Endothelial cell of umbilical vein (primary cell): ENCODE results near the gene CLIC3. TPM values are rescaled to one million over a fixed set of nuclear protein-coding genes. Genes with fewer than 3 reads are reported as not detected.

ENCODE experiments used
- BruUV-seq: library from RNA; stranded (reverse); fragments of 400-500 nt; replicated peaks from 2 replicates; lab custom pipeline; 2021; lab: Mats Ljungman, UMichigan
- CTCF ChIA-PET: fragments of 300-600, 350-600 bp; sonication (Branson Sonifier 250); formaldehyde crosslinking; loops from one replicate; lab custom pipeline; 2021; ENCODE audit warnings: antibody characterized with exemption, inconsistent platforms; lab: Charles Lee
- POLR2A ChIA-PET: fragments of 300-600, 350-600 bp; sonication (Branson Sonifier 250); formaldehyde crosslinking; loops from one replicate; lab custom pipeline; 2021; ENCODE audit warnings: antibody characterized with exemption, inconsistent platforms; lab: Charles Lee
- DNase-seq: peaks from one replicate; pipeline ENCODE4 v3.0.0-alpha.2; 2011; ENCODE audit warnings: low read depth, low spot score
- FAIRE-seq: peaks from 2 replicates; lab custom pipeline; 2011; peaks lifted over from hg19 to GRCh38; lab: Jason Lieb, UNC
- H2AFZ ChIP-seq: 2 replicates; pipeline ENCODE4 v1.6.0; 2012; ENCODE audit warnings: low read depth, low read length, control low read depth, inconsistent platforms
- H3K27ac ChIP-seq: 2 replicates; pipeline ENCODE4 v1.5.1; 2011; ENCODE audit warnings: low read depth, mild to moderate bottlenecking, control low read depth, low read length, moderate library complexity; ENCODE audit not compliant: insufficient read depth
- H3K27me3 ChIP-seq, 2 experiments: 2 replicates each; pipeline versions ENCODE4 v1.6.0 to v1.6.1; 2011; ENCODE audit warnings: low read length in 2 of 2, mixed read lengths in 1 of 2; ENCODE audit not compliant: control insufficient read depth in 2 of 2, insufficient read depth in 2 of 2
- H3K36me3 ChIP-seq, 2 experiments: 2 replicates in 1 of 2; 3 replicates in 1 of 2; pipeline ENCODE4 v1.5.1; 2011; ENCODE audit warnings: low read length in 2 of 2, mild to moderate bottlenecking in 1 of 2, moderate library complexity in 1 of 2; ENCODE audit not compliant: control insufficient read depth in 2 of 2, insufficient read depth in 2 of 2; ENCODE audit errors: extremely low read depth in 1 of 2
- H3K4me1 ChIP-seq: 3 replicates; pipeline ENCODE4 v1.5.1; 2011; ENCODE audit warnings: mild to moderate bottlenecking, low read length; ENCODE audit not compliant: control insufficient read depth, insufficient read depth; ENCODE audit errors: extremely low read depth
- H3K4me2 ChIP-seq: 2 replicates; pipeline ENCODE4 v1.6.1; 2011; ENCODE audit warnings: low read length, control low read depth, mixed read lengths; ENCODE audit not compliant: insufficient read depth
- H3K4me3 ChIP-seq, 3 experiments: fragments of 200-600 bp in 1 of 3; sonication (generic), shearing (Covaris generic) in 1 of 3; replicated peaks in 1 of 3; 2 replicates each; pipeline ENCODE4 v1.5.1; 2011 to 2016; ENCODE audit warnings: control low read depth in 3 of 3, low read length in 3 of 3, mild to moderate bottlenecking in 2 of 3, inconsistent platforms in 1 of 3, low read depth in 1 of 3, moderate library complexity in 1 of 3; ENCODE audit not compliant: insufficient read depth in 1 of 3
- H3K79me2 ChIP-seq: 2 replicates; pipeline ENCODE4 v1.6.0; 2012; ENCODE audit warnings: low read length, inconsistent platforms; ENCODE audit not compliant: control insufficient read depth, insufficient read depth
- H3K9ac ChIP-seq: replicated peaks from 2 replicates; pipeline ENCODE3; 2011; ENCODE audit warnings: low read length, control low read depth; ENCODE audit not compliant: insufficient read depth; ENCODE audit errors: extremely low read depth
- H3K9me1 ChIP-seq: replicated peaks from 3 replicates; pipeline ENCODE4 v1.6.0; 2011; ENCODE audit warnings: mild to moderate bottlenecking, low read length; ENCODE audit not compliant: control insufficient read depth, insufficient read depth; ENCODE audit errors: extremely low read depth
- H3K9me3 ChIP-seq: replicated peaks from 2 replicates; pipeline ENCODE4 v1.5.1; 2012; ENCODE audit warnings: low read length, inconsistent platforms; ENCODE audit not compliant: control insufficient read depth, insufficient read depth
- H4K20me1 ChIP-seq: replicated peaks from 2 replicates; pipeline ENCODE3; 2011; ENCODE audit warnings: mild to moderate bottlenecking, low read length; ENCODE audit not compliant: control insufficient read depth, insufficient read depth; ENCODE audit errors: extremely low read depth
- EZH2 ChIP-seq: IDR thresholded peaks from 2 replicates; pipeline ENCODE4 v1.6.1; 2012; ENCODE audit warnings: borderline replicate concordance, low read depth, mild to moderate bottlenecking, moderate library complexity, low read length, inconsistent platforms; ENCODE audit not compliant: severe bottlenecking
- GATA2 ChIP-seq: IDR thresholded peaks from 2 replicates; pipeline ENCODE4 v1.7.0; 2011; ENCODE audit warnings: low read depth, mild to moderate bottlenecking, moderate library complexity, mixed read lengths, low read length; ENCODE audit not compliant: insufficient read length, insufficient read depth
- MYC ChIP-seq: IDR thresholded peaks from one replicate; pipeline ENCODE4 v1.6.1; 2011; ENCODE audit warnings: mild to moderate bottlenecking, low read depth, low read length
- POLR2A ChIP-seq: IDR thresholded peaks from 2 replicates; pipeline ENCODE4 v1.6.1; 2012; ENCODE audit warnings: low read depth, mild to moderate bottlenecking, control low read depth, low read length
- POLR2AphosphoS5 ChIP-seq: IDR thresholded peaks from 2 replicates; pipeline ENCODE4 v1.6.1; 2012; ENCODE audit warnings: low read depth, mild to moderate bottlenecking, control low read depth, low read length, moderate library complexity; ENCODE audit not compliant: insufficient read depth
- dilution Hi-C: fragments of 300-500 bp; cut with MboI; formaldehyde crosslinking; loops from one replicate; pipeline ENCODE4 v1.15.0; 2019; ENCODE audit warnings: low sequenced_read_pairs; ENCODE audit not compliant: extremely low pct_ligation_motif_present
- intact Hi-C: fragments of 100-400 bp; cut with micrococcal nuclease; formaldehyde crosslinking; loops from one replicate; pipeline ENCODE4 v1.10.0; 2022
- polyA plus RNA-seq, 4 experiments: library from polyadenylated mRNA; depleted of rRNA in 3 of 4; stranded (reverse) in 3 of 4; unstranded in 1 of 4; fragments of >200 nt; gene quantifications; 2 replicates each; pipeline versions ENCODE4 v1.2.1 to v1.2.3, GENCODE V29; 2011 to 2012; ENCODE audit warnings: missing spikeins in 1 of 4
- total RNA-seq: library from RNA; stranded (reverse); gene quantifications from 2 replicates; pipeline ENCODE4 v1.2.3, GENCODE V29; 2021
- TF ChIP-seq, protein P1 (sequence below), 2 donors: IDR thresholded peaks; 1 replicate in 1 of 2; 2 replicates in 1 of 2; pipeline ENCODE4 v1.5.1; 2011; ENCODE audit warnings: low read length in 2 of 2, mild to moderate bottlenecking in 2 of 2, moderate library complexity in 2 of 2, control low read depth in 1 of 2, inconsistent platforms in 1 of 2, low read depth in 1 of 2; ENCODE audit not compliant: insufficient read depth in 1 of 2; ENCODE audit errors: extremely low read depth in 1 of 2
- TF ChIP-seq, protein P2 (sequence below): IDR thresholded peaks from 2 replicates; pipeline ENCODE4 v1.6.1; 2011; ENCODE audit not compliant: insufficient read depth, insufficient read length

CLIC3 gene
- total and polyA plus RNA-seq, 2 donors (not counting 3 experiments of a cell fraction or from before 2014, with no cell fraction given): 2.3 TPM; not detected in 1

DNA sequence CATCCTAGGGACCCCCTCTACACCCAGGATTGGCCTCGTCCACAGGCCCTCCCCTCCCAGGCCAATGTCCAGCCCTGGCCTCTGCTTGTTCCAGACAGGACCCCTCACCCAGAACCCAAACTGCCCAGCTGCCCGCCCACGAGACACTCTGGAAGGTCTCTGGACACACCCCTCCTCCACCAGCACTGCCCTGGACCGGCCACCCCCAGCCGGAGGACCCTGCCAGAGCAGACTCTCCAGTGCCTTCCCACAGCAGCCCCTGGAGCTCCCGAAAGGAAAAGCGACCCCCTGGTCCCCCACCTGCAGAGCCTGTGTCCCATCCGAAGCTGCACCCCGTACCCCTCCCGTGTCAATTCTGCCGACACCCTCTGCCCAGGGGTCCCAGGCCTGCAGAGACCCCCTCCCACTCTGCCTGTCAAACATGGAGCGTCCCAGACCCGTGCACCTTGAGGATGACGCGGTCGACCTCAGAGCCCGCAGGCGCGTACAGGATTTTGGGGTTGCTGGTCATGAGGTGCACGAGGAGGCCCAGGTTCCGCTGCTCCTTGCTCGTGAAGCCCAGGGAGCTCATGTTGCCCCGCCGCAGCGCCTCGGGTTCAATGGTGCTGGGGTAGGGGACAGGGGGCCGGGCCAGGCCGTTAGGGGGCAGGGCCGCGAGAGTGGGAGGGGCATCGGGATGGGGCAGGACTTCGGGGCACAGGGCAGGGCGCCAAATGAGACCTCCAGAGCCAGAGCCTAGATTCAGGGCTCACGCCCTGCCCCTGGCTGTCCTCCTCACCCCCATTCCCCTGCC, 23.7 kb upstream of the CLIC3 start:
- no TSS peak for BruUV-seq
- H3K36me3 ChIP-seq: no peaks in the 10 kb centered on the region
- H3K79me2 ChIP-seq: no peaks in the 10 kb centered on the region
- H3K4me2 ChIP-seq: no peak overlapping the region
- H3K4me1 ChIP-seq: no peaks in the 10 kb centered on the region
- POLR2A ChIA-PET: no interaction called here
- H3K27ac ChIP-seq: no peak overlapping the region
- DNase-seq (no peak), FAIRE-seq (no peak)
- dilution Hi-C loops: no loop called here
- intact Hi-C loops: no loop called here
- H3K9me3 ChIP-seq: no peaks in the 10 kb centered on the region
- H3K9me1 ChIP-seq: no peaks in the 10 kb centered on the region
- H4K20me1 ChIP-seq: no peaks in the 10 kb centered on the region
- TF ChIP-seq POLR2A (no peak), MYC (no peak), EZH2 (no peak), POLR2AphosphoS5 (no peak), GATA2 (no peak)
- TF ChIP-seq, protein P1, sequence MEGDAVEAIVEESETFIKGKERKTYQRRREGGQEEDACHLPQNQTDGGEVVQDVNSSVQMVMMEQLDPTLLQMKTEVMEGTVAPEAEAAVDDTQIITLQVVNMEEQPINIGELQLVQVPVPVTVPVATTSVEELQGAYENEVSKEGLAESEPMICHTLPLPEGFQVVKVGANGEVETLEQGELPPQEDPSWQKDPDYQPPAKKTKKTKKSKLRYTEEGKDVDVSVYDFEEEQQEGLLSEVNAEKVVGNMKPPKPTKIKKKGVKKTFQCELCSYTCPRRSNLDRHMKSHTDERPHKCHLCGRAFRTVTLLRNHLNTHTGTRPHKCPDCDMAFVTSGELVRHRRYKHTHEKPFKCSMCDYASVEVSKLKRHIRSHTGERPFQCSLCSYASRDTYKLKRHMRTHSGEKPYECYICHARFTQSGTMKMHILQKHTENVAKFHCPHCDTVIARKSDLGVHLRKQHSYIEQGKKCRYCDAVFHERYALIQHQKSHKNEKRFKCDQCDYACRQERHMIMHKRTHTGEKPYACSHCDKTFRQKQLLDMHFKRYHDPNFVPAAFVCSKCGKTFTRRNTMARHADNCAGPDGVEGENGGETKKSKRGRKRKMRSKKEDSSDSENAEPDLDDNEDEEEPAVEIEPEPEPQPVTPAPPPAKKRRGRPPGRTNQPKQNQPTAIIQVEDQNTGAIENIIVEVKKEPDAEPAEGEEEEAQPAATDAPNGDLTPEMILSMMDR (IDR thresholded peaks at IDR 0.05; ENCODE audit: extremely low read depth in 1 of 2, insufficient read depth in 1 of 2, low read depth in 1 of 2, low read length in 2 of 2): no peak
- TF ChIP-seq, protein P2, sequence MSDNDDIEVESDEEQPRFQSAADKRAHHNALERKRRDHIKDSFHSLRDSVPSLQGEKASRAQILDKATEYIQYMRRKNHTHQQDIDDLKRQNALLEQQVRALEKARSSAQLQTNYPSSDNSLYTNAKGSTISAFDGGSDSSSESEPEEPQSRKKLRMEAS: no peak
- no peak overlapping the region for H2AFZ ChIP-seq
- no peaks in the 10 kb centered on the region for H3K27me3 ChIP-seq
- H3K4me3 ChIP-seq: no peak overlapping the region
- H3K9ac ChIP-seq: no peak overlapping the region
- CTCF ChIA-PET: interaction anchor here (1.1 to 1.8 kb wide), 2 partner anchors 9 kb away, joined by 8 to 17 read pairs; partner anchors contain the start of gene ABCA2
